ENCODE results near the gene KIAA0586. TPM values are rescaled to one million over a fixed set of nuclear protein-coding genes. Genes with fewer than 3 reads are reported as not detected.
A peak's percentile ranks its signal among the peaks of the same experiment; 100 is the strongest.

The KIAA0586 gene
- total and polyA plus RNA-seq, 10 of the 15 experiments (the other 5 are each of a cell fraction or from before 2014, with no cell fraction given), result 7.1 to 27.6 (median 19.1) TPM

- TF ChIP-seq NFIC (IDR thresholded peaks at IDR 0.05; ENCODE audit: low read depth, low read length) (no peak), CBX5 (IDR thresholded peaks at IDR 0.05; ENCODE audit: low read depth) (no peak), EP300 (IDR thresholded peaks at IDR 0.05; ENCODE audit: borderline replicate concordance in 1 of 2, control insufficient read depth in 1 of 2, low read depth in 2 of 2, low read length in 2 of 2) (no peak), MXI1 (IDR thresholded peaks at IDR 0.05; ENCODE audit: low read depth, low read length) (peak; percentile 94), NR2C1 (IDR thresholded peaks at IDR 0.05) (no peak), YBX1 (IDR thresholded peaks at IDR 0.05) (no peak), CTCF (IDR thresholded peaks at IDR 0.05 in 2 of 3, conservative IDR thresholded peaks at IDR 0.05 in 1 of 3; ENCODE audit: control insufficient read depth in 2 of 3, extremely low read depth in 1 of 3, insufficient read depth in 1 of 3, low read depth in 3 of 3, low read length in 3 of 3) (no peak), USF2 (IDR thresholded peaks at IDR 0.05; ENCODE audit: borderline replicate concordance, low read depth, low read length) (peak; percentile 67), PBX3 (IDR thresholded peaks at IDR 0.05; ENCODE audit: insufficient replicate concordance, low read depth, low read length) (no peak), NFYA (IDR thresholded peaks at IDR 0.05; ENCODE audit: borderline replicate concordance, low read depth, low read length) (no peak), HDAC2 (IDR thresholded peaks at IDR 0.05) (no peak), NFXL1 (IDR thresholded peaks at IDR 0.05; ENCODE audit: borderline replicate concordance) (no peak), ELK1 (IDR thresholded peaks at IDR 0.05; ENCODE audit: low read depth, low read length) (no peak), KLF5 (IDR thresholded peaks at IDR 0.05; ENCODE audit: partially characterized antibody) (no peak), TCF3 (IDR thresholded peaks at IDR 0.05; ENCODE audit: borderline replicate concordance, insufficient read depth, low read depth, low read length) (no peak), HCFC1 (IDR thresholded peaks at IDR 0.05; ENCODE audit: low read length) (no peak), CEBPB (IDR thresholded peaks at IDR 0.05; ENCODE audit: borderline replicate concordance in 1 of 2, low read depth in 2 of 2, low read length in 2 of 2) (no peak), RAD21 (IDR thresholded peaks at IDR 0.05; ENCODE audit: insufficient read depth, low read depth, low read length) (no peak), RBBP5 (conservative IDR thresholded peaks at IDR 0.05) (no peak), SREBF2 (IDR thresholded peaks at IDR 0.05; ENCODE audit: low read length) (no peak), TAF1 (IDR thresholded peaks at IDR 0.05; ENCODE audit: borderline replicate concordance, low read depth, low read length) (peak; percentile 37; the same call in 1 of the 2 replicates), MEF2B (IDR thresholded peaks at IDR 0.05; ENCODE audit: partially characterized antibody, poor library complexity, severe bottlenecking) (no peak), BACH1 (IDR thresholded peaks at IDR 0.05; ENCODE audit: borderline replicate concordance) (no peak), MYC (IDR thresholded peaks at IDR 0.05; ENCODE audit: insufficient read depth, insufficient read length, insufficient replicate concordance, low read length, severe bottlenecking) (peak; percentile 88), GATAD2B (conservative IDR thresholded peaks at IDR 0.05; ENCODE audit: low read depth) (no peak), CBFB (IDR thresholded peaks at IDR 0.05; ENCODE audit: low read depth) (no peak; the same call in 1 of the 2 replicates)
Measured at GRCh38 chr14:58426670-58427280, 744 bp upstream of the KIAA0586 start (continued).

All from GM12878 (cell line).